CMK (cell line): ENCODE results near the gene PIK3R3.
"Not testable (repeated sequence)": the region's sequence is repeated elsewhere in the genome, so short reads cannot be mapped to it uniquely, and the experiment has no call there.

ENCODE experiments used
- DNase-seq: peaks from one replicate; pipeline ENCODE4 v3.0.0-alpha.2; 2010; ENCODE audit warnings: low read depth

Gene PIK3R3

DNA sequence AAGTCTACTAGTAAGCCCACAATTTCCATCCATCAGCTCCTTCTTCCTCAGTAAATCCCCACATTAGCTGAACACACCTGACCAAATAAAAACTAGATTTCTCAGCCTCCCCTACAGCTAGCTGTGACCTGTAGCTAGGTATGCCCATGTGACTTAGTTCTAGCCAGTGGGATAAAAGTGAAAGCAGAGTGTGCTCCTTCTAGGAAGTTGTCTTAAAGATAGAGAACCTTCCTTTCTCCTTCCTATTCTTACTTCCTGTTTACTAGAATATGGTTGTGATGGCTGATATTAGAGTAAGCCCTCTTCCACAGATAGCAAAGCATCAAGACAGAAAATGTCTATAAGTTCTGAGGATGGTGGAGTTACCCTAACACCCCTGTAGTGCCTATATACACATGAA, 67.0 kb downstream of the PIK3R3 start:
- DNase-seq = peak; percentile 32

DNA sequence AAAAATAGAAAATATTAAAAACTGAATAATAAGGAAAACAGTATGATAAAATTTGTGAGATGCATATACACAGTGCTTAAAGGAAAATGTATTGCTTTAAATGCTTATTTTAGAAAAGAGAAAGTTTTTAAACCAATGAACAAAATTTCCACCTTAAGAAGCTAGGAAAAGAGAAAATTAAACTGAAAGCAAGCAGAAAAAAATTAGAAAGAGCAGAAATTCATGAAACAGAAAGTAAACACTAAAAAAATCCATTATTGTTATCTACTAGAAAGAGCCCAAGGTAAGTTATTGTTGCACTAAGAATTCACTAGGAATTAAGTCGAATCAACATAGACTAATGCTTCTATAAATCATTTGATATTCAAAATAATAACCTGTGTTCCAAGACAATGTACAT, 67.7 kb downstream of the PIK3R3 start:
- no peak for DNase-seq

DNA sequence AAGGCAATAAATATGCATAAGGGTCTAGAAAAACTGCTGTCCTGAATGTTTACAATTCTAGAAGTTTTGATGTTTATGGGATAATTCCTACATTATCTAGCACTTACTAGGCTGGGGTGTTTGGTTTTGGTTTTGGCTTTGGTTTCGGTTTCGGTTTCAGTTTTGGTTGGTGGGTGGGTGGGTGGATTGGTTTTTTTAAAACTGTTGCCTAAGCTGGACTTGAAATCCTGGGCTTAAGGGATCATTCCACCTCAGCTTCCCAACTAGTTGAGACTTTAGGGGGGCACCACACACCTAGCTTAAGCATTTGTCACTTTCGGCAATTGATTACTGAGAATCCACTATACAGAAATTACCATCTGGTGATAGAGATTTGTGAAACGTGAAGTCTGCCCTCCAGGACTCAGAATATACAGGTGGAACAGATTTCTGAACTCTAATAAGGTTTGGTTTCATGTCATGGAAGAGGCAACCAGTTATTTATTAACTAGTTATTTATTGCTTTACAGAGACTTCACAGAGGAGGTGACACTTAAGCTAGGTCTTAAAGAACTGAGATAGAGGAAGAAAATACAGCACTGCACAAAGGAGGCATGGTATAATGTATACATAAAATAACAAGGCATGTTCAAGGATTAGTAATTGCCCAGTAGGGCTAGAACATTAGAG, 69.6 kb downstream of the PIK3R3 start:
- no peak for DNase-seq

DNA sequence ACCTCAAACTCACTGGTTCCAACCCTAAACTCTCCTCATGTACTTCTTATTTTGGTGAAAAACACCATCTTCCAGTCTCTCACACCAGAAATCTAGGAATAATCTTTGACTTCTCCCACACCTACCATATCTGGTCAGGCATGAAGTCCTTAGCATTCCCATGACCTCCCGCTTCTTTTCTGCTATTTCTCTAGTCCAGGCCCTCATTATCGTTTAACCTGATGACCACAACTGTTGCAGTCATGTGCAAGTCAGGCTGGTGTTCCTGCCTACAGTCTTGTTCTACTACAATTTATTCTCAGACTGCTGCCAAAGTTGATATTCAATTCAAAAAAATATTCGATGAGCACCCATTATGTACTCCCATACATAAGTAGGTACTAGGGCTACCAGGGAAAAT, 71.3 kb downstream of the PIK3R3 start:
- no peak for DNase-seq

DNA sequence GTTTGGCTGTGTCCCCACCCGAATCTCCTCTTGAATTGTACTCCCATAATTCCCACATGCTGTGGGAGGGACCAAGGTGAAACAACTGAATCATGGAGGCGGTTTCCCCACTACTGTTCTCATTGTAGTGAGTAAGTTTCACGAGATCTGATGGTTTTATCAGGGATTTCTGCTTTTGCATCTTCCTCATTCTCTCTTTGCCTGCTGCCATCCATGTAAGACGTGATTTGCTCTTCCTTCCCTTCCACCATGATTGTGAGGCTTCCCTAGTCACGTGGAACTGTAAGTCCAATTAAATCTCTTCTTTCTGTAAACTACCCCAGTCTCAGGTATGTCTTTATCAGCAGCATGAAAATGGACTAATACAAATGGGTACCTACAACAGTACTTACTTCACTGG, 73.5 kb downstream of the PIK3R3 start:
- no peak for DNase-seq

DNA sequence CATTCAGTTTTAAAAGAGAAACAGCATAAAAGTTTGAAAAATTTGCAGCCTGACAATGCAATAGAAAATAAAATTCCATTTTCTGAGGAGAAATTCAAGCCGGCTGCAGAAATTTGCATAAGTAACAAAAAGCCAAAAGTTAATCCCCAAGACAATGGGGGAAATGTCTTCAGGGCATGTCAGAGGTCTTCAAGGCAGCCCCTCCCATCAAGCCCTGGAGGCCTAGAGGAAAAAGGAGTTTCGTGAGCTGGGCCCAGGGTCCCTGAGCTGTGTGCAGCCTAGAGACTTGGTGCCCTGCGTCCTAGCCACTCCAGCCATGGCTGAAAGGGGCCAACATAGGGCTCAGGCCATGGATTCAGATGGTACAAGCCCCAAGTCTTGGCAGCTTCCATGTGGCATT, 74.6 kb downstream of the PIK3R3 start:
- DNase-seq = no peak

DNA sequence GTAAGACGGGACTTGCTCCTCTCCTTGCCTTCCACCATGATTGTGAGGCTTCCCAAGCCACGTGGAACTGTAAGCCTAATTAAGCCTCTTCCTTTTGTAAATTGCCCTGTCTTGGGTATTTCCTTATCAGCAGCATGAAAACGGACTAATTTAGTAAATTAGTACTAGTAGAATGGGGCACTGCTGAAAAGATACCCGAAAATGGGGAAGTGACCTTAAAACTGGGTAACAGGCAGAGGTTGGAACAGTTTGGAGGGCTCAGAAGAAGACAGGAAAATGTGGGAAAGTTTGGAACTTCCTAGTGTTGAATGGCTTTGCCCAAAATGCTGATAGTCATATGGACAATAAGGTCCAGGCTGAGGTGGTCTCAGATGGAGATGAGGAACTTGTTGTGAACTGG, 75.2 kb downstream of the PIK3R3 start:
- not testable (repeated sequence) for DNase-seq

DNA sequence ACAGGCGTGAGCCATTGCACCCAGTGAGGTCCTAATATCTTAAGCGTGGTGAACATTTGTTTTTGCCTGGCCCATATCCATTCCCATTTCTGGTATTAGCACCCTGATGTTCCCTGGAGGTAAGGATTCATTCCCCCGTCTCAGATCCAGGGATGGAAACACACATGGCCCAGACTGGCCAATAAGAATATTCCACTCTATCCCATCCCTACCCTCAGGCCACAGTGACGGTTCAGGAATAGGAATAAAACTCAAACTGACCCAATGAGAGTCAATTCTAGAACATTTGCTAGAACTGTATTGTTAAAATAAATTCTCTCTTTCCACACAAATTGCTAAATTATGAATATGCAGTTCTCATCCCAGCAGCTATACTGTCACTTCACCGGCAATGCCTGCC, 76.1 kb downstream of the PIK3R3 start:
- no peak for DNase-seq

DNA sequence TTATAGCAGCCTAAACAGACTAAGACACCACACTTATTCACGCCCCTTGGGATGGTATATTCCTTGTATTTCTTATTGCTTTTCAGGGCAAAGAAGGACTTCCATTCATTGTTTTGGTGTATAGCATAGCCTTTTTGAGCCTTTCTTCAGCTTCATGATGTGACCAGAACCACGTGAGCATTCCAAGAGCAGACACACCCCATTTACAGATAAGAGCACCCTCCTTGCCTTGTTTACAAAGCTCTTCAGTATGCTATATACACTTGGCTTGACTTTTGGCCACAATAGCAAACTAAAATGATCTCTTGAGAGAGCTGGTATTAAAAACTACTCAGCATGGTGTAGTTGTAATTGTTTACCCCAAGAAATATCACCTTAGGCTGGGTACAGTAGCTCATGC, 78.7 kb downstream of the PIK3R3 start:
- DNase-seq = no peak

DNA sequence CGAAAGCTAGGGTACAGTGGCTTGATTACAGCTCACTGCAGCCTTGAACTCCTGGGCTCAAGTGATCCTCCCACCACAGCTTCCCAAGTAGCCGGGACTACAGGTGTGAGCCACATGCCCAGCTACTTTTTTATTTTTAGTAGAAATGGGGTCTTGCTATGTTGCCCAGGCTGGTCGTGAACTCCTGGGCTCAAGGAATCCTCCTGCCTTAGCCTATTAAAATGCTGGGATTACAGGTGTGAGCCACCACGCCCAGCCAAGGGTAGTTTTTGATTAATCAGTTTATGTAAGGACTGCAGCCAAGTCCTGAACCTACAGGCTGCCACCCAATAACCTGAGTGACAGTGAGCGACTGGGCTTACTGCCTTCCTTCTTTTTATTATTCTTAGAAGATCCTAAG, 88.3 kb downstream of the PIK3R3 start:
- DNase-seq = no peak

DNA sequence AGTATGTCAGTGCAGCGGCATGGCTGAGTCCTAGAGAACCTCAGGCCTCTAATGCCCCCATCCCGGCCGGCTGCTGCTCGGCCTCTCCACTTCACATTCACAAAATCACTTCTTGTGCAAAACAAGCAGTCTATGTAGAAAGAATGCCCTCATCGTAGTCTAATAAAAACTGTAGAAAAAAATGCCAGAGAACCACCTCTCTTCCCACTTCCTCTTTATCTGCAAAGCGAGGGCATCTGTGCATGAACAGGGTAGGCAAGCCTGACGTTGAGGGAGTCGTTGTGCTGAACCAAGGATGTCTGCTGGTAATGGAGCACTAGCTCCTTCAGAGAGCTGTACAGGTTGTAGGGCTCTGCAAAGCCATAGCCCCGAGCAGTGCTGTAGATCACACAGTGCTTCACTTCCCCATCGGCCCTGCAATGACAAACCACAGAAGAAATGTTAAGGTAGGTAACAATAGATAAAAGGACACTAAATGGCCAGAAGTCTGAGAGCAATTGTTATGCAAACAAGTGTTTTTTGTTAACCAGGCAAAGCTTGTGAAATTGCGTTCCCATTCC, 88.9 kb downstream of the PIK3R3 start:
- DNase-seq = no peak

DNA sequence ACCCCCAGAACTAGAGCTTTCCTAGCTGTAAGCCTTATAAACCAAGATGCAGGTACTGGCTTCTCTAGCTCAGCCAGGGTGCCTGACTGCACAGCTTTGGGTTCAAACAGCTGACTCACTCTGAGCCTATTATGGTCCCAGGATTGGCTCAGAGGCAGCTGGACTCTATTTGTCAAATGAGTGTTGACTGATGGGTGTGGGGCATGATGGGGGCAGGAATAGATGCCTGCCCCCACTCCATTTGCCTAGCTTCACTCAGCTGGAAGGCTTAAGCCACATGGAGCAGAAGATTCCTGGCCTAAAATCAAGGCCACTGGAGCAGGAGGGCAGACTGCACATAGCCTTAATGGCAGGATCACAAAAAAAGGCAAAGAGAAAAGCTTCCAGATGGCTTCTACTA, 90.5 kb downstream of the PIK3R3 start:
- DNase-seq = no peak

DNA sequence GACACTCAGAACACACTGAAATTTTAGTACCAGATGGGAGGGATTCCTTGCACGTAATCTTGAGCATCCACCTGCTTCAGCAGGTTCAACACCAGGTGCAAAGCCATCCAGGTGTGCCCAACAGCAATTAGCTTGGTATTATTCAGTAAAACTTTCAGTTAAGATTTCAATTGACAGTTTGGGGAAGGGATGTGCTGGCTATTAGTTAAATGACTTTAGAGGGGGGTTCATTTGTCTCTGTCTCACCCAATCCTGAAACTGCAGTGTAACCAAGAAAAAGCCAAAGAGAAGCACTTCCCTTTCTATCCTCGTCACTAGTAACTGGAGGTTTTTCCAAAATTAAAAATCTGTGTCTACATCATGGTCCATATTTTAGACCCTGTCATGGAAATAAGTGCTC, 90.9 kb downstream of the PIK3R3 start:
- no peak for DNase-seq

DNA sequence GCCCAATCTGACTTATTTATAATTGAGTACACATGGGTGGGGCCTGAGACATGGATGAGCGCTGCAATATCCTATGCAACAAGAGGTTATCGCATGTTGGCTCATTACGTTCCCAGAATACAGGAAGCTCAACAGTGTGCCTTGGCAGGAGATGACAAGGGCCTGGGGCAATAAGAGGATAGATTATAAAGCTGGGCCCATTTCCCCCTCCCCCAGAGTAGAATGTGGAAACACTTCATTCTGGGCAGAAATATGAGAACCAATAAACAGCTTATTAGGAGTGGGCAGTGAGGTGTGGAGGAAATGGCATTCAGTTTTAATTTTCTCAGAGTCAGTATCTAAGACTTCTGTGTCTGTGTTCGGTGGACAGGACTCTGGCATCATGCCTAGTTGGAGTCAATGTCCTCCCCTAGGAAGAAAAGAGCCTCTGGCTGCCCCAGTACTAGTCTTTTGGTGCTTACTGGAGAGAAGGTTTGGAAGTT, 92.8 kb downstream of the PIK3R3 start:
- no peak for DNase-seq

DNA sequence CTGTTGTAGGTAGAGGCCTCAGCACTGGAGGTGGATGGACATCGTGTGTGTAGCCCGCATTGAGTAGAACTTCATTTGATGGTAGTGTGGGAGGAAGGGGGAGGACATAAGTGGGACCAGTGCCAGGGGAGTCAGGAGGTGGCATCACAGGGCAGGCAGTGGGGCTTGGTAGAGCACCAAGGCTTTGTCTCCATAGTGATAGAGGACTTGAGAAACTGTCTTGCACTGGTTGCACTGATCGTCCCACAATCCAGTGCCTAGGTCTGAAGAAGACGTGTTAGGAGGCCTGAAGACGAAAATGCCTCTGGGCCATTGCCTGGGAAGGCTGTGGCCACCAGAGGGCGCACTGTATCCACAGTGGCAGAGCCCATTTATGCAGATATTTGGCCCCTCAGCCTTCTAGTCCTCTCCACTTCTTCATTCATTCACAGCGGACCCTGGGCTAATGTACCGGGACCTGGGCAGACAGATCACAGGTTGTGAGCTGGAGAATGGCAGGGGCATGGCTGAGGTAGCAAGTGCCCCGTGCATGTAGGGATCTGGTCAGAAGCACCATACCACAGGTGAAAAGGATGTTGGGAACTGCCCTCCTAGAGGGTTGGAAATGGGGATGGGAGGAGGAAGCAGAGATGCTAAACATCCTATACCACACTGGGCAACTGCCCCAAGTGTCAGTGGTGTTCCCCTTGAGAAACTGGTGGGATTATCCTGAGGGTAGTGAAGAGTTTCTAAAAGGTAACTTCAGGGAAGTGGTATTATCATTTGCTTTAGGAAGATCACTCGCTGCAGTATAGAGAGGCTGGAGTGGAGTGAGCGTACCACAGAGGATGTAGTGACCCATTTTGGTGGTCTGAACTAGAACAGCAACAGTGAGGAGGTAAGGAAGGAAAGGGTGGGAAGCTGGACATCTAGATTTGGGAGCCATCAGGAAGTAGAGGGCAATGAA, 95.3 kb downstream of the PIK3R3 start:
- peak; percentile 62 for DNase-seq

DNA sequence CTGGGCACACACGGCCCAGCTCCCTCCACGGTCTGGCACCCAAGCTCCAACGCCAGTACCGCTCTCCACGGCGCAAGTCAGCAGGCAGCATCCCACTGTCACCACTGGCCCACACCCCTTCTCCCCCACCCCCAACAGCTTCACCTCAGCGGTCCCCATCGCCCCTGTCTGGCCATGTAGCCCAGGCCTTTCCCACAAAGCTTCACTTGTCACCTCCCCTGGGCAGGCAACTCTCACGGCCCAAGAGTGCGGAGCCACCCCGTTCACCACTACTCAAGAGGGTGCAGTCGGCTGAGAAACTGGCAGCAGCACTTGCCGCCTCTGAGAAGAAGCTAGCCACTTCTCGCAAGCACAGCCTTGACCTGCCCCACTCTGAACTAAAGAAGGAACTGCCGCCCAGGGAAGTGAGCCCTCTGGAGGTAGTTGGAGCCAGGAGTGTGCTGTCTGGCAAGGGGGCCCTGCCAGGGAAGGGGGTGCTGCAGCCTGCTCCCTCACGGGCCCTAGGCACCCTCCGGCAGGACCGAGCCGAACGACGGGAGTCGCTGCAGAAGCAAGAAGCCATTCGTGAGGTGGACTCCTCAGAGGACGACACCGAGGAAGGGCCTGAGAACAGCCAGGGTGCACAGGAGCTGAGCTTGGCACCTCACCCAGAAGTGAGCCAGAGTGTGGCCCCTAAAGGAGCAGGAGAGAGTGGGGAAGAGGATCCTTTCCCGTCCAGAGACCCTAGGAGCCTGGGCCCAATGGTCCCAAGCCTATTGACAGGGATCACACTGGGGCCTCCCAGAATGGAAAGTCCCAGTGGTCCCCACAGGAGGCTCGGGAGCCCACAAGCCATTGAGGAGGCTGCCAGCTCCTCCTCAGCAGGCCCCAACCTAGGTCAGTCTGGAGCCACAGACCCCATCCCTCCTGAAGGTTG, 97.6 kb downstream of the PIK3R3 start:
- no peak for DNase-seq

DNA sequence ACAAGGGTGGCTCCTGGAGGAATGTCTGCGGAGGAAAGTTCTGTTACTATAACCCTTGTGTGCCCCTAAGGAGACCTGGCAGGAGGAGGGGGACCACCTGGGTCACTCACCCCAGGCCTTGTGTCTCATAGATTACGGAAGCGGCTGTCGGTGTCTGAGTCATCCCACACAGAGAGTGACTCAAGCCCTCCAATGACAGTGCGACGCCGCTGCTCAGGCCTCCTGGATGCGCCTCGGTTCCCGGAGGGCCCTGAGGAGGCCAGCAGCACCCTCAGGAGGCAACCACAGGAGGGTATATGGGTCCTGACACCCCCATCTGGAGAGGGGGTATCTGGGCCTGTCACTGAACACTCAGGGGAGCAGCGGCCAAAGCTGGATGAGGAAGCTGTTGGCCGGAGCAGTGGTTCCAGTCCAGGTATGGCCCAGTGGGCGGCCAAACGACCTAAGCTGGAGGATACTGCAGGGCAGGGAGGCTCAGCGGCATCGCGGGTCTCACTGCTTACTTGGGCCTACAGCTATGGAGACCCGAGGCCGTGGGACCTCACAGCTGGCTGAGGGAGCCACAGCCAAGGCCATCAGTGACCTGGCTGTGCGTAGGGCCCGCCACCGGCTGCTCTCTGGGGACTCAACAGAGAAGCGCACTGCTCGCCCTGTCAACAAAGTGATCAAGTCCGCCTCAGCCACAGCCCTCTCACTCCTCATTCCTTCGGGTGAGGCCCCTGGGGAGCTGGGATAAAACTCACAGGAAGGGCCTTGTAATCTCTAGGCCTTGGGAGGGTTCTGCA, 101.4 kb downstream of the PIK3R3 start:
- DNase-seq = no peak

DNA sequence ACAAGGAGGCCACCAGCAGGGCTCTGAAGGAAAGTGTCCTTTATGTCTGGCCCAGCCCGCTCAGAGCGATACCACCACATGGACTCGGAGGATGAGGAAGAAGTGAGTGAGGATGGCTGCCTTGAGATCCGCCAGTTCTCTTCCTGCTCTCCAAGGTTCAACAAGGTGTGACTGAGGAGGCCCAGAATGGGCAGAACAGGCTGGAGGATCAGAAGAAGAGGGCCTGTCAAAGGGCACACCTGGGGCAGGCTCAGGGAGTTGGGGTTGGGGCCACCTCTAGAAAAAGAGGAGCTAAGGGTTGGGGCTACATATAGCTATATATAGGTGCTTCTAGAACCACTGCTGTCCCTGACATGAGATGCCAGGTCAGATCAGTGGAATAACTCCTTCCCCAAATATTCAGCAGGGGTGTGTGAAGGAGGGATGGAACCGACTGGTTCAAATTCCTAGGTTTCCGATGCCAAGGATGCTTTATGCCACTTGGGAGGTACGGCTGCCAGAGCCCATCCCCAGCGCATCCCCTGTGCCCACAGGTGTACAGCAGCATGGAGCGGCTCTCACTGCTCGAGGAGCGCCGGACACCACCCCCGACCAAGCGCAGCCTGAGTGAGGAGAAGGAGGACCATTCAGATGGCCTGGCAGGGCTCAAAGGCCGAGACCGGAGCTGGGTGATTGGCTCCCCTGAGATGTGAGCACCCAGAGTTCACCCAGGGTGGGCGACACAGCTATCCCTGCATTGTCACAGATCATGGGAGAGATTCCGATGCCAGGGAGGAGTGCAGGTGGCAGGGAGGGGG, 102.2 kb downstream of the PIK3R3 start:
- DNase-seq = no peak

DNA sequence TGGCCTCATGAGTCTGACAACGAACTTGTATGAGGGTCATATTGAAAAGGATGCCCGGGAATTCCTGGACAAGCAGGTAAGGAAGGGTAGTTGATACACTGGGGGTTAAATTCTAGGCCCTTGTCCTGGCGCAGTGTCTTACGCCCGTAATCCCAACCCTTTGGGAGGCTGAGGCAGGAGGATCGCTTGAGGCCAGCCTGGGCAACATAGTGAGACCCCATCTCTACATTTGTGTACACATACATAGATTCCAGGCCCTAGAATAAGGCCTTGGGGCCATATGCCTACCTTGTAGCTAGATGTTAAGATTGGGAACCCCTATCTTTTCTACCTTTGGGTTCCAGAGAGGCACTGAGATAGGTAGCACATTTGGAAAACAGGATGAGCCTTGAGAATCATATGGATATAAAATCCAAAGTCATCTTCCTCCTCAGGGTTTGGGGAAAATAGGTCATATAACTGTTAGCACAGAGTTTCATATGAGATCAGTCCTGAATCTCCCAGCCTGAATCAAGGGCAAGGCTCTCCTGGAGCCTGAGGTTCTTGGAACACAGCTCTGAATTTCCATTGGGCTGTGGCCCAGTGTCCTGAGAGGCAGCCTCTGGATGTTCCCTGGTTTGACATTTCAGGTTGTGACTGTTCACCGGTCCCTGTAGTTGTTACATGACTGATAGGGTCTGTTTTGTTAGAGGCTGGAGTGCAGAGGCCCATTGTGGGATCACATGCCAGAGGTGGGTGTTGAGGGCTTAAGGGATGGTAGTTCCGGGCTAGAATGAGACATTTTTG, 104.4 kb downstream of the PIK3R3 start:
- no peak for DNase-seq

DNA sequence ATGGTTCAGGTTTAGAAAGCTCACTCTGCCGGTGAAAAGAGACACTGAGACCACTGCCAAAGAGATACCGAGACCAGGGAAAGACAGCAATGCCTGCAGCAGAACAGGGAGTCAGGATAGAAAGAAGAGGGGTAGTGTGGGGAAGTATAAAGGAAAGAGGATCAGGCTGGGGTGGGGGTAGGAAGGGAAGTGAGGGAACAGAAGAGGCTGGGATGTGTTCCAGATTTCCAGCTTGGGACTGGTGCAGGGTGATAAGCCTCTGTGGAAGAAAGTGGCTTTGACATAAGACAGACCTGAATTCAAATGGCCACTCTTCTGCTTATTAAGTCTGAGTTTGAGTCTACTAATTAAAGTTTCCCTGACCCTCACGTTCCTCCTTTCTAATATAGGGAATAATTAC, 105.9 kb downstream of the PIK3R3 start:
- DNase-seq = no peak
